ENCODE data around the gene AKTIP.
A peak's percentile ranks its signal among the peaks of the same experiment; 100 is the strongest.

The AKTIP gene

DNA sequence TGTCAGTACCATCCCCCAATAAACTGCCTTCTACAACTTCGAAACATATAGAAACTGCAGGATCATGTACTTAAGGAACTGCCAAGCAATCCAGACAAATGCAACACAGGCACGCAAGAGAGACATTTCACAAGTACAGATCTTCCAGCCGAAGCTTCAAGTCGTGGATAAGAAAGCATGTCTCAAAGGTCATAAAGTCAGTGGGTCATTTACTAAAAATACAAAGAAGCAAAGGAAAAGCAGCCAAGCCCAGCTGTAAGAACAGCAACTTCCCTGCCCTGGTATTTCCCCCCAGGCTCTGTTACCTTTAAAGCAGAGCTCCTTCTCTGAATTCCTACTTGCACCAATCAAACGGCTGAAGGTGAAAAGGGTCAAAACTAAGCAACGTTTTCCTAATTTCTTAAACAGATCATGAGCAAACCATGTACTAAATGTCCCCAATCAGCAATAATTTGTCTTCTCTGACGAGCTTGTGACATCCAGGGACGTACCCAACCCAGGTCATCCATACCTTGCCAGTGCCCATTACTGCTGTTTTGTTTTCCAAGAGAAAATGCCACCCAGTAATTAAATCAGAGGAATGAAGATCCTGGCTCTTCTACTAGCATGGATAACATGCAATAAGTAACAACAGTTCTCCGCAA, 1.7 kb downstream of the AKTIP start:
- Histone ChIP-seq H3K4me1 (ENCODE audit: control insufficient read depth, insufficient read depth, low read length) (peaks cover 29% of the 10 kb centered on the region), H3K9me3 (ENCODE audit: control insufficient read depth, low read length) (no peaks in the 10 kb centered on the region), H3K4me3 (ENCODE audit: low read length) (peak overlapping the region; percentile 85), H3K9ac (ENCODE audit: low read length) (peak overlapping the region; percentile 84), H3K36me3 (ENCODE audit: control insufficient read depth, insufficient read depth, low read length, severe bottlenecking) (peaks cover 26% of the 10 kb centered on the region), H3K27me3 (replicated peaks; ENCODE audit: control insufficient read depth, insufficient read depth, low read length) (no peaks in the 10 kb centered on the region)
- peak; percentile 15 for DNase-seq (ENCODE audit: low read depth)

DNA sequence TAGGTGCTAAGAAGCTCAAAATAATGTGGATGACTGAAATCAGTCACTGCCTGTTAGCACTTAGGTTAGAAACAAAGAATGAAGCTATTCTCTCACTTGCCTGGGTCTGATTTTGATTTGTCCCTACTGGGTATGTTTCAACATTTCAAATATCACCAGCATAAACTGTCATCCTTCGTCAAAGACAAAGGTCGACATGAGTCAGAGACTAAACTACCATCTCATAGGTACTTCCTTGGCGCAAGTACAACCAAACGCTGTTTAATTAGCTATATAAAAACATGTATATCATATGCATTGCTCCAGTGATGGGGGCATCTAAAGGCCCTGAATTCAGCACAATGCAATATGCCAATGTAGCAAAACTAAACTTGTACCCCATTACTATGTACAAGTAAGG, 4.0 kb downstream of the AKTIP start:
- no peaks in the 10 kb centered on the region for H3K27me3 ChIP-seq (replicated peaks; ENCODE audit: control insufficient read depth, insufficient read depth, low read length)
- peaks cover 49% of the 10 kb centered on the region for H3K36me3 ChIP-seq (ENCODE audit: control insufficient read depth, insufficient read depth, low read length, severe bottlenecking)
- no peak overlapping the region for H3K9ac ChIP-seq (ENCODE audit: low read length)
- no peak overlapping the region for H3K4me3 ChIP-seq (ENCODE audit: low read length)
- H3K9me3 ChIP-seq (ENCODE audit: control insufficient read depth, low read length): no peaks in the 10 kb centered on the region
- no peak for DNase-seq (ENCODE audit: low read depth)
- H3K4me1 ChIP-seq (ENCODE audit: control insufficient read depth, insufficient read depth, low read length): peaks cover 19% of the 10 kb centered on the region

DNA sequence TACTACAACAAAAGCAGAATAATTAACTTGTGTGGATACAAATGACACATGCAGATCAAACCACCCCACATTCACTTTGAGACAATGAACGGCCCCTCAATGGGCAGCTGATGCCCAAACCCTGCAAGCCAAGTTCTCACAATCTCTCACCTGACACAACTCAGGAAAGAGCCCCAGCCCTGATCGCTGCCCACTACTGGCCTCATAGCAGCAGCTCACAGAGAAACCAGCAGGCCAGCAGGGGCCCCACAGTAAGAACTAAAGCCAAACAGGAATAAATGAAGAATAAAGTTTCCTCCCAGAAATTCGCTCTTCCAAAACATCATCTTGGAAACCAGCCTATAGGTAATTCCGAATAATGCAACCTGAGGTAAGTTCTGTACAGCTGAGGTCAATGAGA, 7.7 kb downstream of the AKTIP start:
- no peak for DNase-seq (ENCODE audit: low read depth)
- no peaks in the 10 kb centered on the region for H3K27me3 ChIP-seq (replicated peaks; ENCODE audit: control insufficient read depth, insufficient read depth, low read length)
- H3K4me1 ChIP-seq (ENCODE audit: control insufficient read depth, insufficient read depth, low read length): peaks cover 10% of the 10 kb centered on the region
- H3K9me3 ChIP-seq (ENCODE audit: control insufficient read depth, low read length): no peaks in the 10 kb centered on the region
- H3K9ac ChIP-seq (ENCODE audit: low read length): no peak overlapping the region
- no peak overlapping the region for H3K4me3 ChIP-seq (ENCODE audit: low read length)
- peaks cover 79% of the 10 kb centered on the region for H3K36me3 ChIP-seq (ENCODE audit: control insufficient read depth, insufficient read depth, low read length, severe bottlenecking)

DNA sequence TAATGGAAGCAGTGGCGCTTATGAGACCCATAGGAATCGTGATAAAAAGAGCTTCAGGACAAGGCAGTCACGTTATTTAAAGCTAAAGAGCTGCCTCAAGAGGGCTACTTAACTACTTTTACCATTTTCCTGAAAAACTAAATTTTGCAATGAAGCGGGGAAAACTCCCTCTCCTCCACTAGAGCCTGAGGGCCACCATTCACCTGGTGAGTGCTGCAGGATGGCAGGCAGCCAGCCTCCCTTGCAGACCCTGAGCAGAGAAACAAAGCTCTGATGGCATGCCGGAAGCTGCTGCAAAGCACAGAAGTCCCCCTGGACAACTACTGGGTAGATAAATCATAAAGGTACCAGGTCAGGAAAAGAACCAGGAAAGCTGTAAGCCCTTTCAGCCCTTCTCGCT, 8.4 kb downstream of the AKTIP start:
- no peak overlapping the region for H3K4me3 ChIP-seq (ENCODE audit: low read length)
- H3K9ac ChIP-seq (ENCODE audit: low read length): no peak overlapping the region
- H3K4me1 ChIP-seq (ENCODE audit: control insufficient read depth, insufficient read depth, low read length): peaks cover 10% of the 10 kb centered on the region
- no peak for DNase-seq (ENCODE audit: low read depth)
- H3K27me3 ChIP-seq (replicated peaks; ENCODE audit: control insufficient read depth, insufficient read depth, low read length): no peaks in the 10 kb centered on the region
- H3K36me3 ChIP-seq (ENCODE audit: control insufficient read depth, insufficient read depth, low read length, severe bottlenecking): peaks cover 86% of the 10 kb centered on the region
- no peaks in the 10 kb centered on the region for H3K9me3 ChIP-seq (ENCODE audit: control insufficient read depth, low read length)

DNA sequence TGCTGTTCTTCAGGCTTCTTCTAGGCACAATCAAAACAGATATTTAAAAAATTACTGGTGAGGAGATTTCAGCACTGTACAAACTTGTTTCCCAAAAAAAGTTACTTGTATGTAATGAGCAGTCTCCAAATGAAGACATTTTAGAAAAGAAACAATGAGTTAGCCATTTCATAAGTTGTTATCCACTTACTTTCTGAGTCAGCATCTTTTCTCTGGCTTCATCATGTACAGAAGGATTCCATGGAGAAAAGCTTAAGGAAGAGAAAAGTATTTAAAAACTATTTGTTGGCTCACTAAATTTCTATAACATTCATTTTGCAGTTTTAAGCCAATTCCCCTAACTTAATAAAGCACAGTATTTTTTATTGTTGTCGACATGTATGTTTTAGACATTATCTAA, 10.5 kb downstream of the AKTIP start:
- no peak overlapping the region for H3K9ac ChIP-seq (ENCODE audit: low read length)
- peaks cover 85% of the 10 kb centered on the region for H3K36me3 ChIP-seq (ENCODE audit: control insufficient read depth, insufficient read depth, low read length, severe bottlenecking)
- DNase-seq (ENCODE audit: low read depth): no peak
- H3K4me1 ChIP-seq (ENCODE audit: control insufficient read depth, insufficient read depth, low read length): peaks cover 10% of the 10 kb centered on the region
- H3K4me3 ChIP-seq (ENCODE audit: low read length): no peak overlapping the region
- H3K9me3 ChIP-seq (ENCODE audit: control insufficient read depth, low read length): no peaks in the 10 kb centered on the region
- H3K27me3 ChIP-seq (replicated peaks; ENCODE audit: control insufficient read depth, insufficient read depth, low read length): no peaks in the 10 kb centered on the region

DNA sequence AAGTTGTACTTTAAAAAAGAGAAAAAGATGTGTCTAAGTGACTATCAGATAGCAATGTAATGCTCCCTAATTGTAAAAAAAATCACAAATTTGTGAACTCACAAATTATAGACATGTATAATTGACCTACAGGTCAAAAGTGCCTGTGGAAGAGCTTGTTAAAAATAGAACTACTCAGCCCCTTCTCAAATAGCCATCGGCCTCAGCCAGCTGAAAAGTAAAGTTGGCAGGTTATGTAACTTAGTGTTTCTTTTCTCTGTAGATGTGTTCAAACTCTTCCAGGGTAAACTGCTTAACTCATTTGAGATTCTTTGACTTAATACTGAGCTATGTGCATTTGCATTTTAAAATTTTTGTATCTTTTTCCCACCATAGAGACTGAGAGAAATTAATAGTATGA, 13.3 kb downstream of the AKTIP start:
- no peak overlapping the region for H3K9ac ChIP-seq (ENCODE audit: low read length)
- no peak for DNase-seq (ENCODE audit: low read depth)
- no peak overlapping the region for H3K4me3 ChIP-seq (ENCODE audit: low read length)
- H3K27me3 ChIP-seq (replicated peaks; ENCODE audit: control insufficient read depth, insufficient read depth, low read length): no peaks in the 10 kb centered on the region
- peaks cover 81% of the 10 kb centered on the region for H3K36me3 ChIP-seq (ENCODE audit: control insufficient read depth, insufficient read depth, low read length, severe bottlenecking)
- peaks cover 10% of the 10 kb centered on the region for H3K4me1 ChIP-seq (ENCODE audit: control insufficient read depth, insufficient read depth, low read length)
- H3K9me3 ChIP-seq (ENCODE audit: control insufficient read depth, low read length): no peaks in the 10 kb centered on the region

DNA sequence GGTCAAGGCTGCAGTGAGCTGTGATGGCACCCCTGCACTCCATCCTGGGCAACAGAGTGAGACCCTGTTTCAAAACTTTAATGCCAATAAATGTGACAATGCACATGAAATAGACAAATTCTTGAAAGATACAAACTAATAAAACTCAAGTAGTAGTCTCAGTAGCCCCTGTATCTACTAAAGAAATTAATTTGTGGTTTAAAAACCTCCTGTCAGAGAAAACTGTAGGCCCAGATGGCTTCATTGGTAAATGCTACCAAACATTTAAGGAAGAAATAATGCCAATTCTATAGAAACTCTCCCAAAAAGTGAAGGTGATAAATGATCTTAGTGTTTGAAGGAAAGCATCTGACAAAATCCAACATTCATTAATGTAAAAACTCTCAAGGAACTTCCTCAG, 16.8 kb downstream of the AKTIP start:
- peaks cover 13% of the 10 kb centered on the region for H3K4me1 ChIP-seq (ENCODE audit: control insufficient read depth, insufficient read depth, low read length)
- peaks cover 84% of the 10 kb centered on the region for H3K36me3 ChIP-seq (ENCODE audit: control insufficient read depth, insufficient read depth, low read length, severe bottlenecking)
- no peak overlapping the region for H3K4me3 ChIP-seq (ENCODE audit: low read length)
- no peaks in the 10 kb centered on the region for H3K9me3 ChIP-seq (ENCODE audit: control insufficient read depth, low read length)
- no peak overlapping the region for H3K9ac ChIP-seq (ENCODE audit: low read length)
- no peak for DNase-seq (ENCODE audit: low read depth)
- H3K27me3 ChIP-seq (replicated peaks; ENCODE audit: control insufficient read depth, insufficient read depth, low read length): no peaks in the 10 kb centered on the region

DNA sequence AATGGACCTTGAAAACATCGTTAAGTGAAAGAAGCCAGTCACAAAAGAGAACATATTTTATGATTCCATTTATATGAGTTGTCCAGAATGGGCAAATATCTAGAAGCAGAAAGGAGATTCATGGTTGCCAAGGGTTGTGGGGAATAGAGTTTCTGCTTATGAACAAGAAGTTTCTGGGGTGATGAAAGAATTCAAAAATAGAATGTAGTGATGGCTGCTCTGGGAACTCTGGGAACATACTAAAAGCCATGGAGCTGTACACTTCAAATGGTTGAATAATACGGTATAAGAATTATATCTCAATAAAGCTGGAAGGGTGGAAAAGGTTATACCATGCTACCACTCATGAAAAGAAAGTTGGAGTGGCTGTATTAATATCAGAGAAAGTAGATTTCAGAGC, 18.5 kb downstream of the AKTIP start:
- Histone ChIP-seq H3K27me3 (replicated peaks; ENCODE audit: control insufficient read depth, insufficient read depth, low read length) (no peaks in the 10 kb centered on the region), H3K9me3 (ENCODE audit: control insufficient read depth, low read length) (no peaks in the 10 kb centered on the region), H3K4me3 (ENCODE audit: low read length) (no peak overlapping the region), H3K9ac (ENCODE audit: low read length) (no peak overlapping the region), H3K4me1 (ENCODE audit: control insufficient read depth, insufficient read depth, low read length) (peaks cover 15% of the 10 kb centered on the region), H3K36me3 (ENCODE audit: control insufficient read depth, insufficient read depth, low read length, severe bottlenecking) (peaks cover 84% of the 10 kb centered on the region)
- DNase-seq (ENCODE audit: low read depth): no peak

DNA sequence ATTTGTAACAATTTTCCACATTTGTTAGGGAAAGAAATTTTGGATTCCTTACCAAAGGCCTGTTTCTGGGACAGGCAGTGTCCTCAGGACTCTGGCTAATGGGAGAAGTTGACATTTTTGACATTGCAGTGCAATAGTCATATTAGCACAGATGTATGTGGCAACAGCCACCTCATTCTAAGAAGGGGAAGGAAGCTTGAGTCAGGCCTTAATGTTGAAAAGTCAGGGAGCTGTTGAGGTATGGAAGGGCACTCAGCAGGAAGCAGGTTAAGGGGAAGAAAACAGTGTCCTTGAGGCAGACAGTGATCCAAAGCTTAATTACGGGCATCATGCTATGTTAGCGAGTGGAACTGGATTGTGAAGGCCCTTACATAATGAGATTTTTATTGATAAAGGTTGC, 20.9 kb downstream of the AKTIP start:
- H3K4me3 ChIP-seq (ENCODE audit: low read length): no peak overlapping the region
- peak overlapping the region; percentile 58 for H3K9ac ChIP-seq (ENCODE audit: low read length)
- H3K9me3 ChIP-seq (ENCODE audit: control insufficient read depth, low read length): no peaks in the 10 kb centered on the region
- peaks cover 89% of the 10 kb centered on the region for H3K36me3 ChIP-seq (ENCODE audit: control insufficient read depth, insufficient read depth, low read length, severe bottlenecking)
- H3K27me3 ChIP-seq (replicated peaks; ENCODE audit: control insufficient read depth, insufficient read depth, low read length): no peaks in the 10 kb centered on the region
- peaks cover 15% of the 10 kb centered on the region for H3K4me1 ChIP-seq (ENCODE audit: control insufficient read depth, insufficient read depth, low read length)
- DNase-seq (ENCODE audit: low read depth): no peak

DNA sequence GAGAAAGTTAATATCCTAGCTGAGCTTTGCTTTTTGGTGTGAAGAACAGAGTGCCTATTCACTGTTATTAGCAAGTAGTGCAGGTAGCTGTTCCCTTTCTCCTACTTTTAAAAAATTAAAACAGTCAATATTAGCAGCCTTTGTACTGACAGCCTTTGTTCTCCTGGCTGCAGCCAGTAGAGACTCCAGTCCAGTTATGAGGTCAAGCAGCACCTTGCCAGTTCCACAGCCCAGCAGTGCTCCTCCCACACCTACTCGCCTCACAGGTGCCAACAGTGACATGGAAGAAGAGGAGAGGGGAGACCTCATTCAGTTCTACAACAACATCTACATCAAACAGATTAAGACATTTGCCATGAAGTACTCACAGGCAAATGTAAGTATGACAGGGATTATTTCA, 22.6 kb downstream of the AKTIP start:
- Histone ChIP-seq H3K4me3 (ENCODE audit: low read length) (no peak overlapping the region), H3K9ac (ENCODE audit: low read length) (no peak overlapping the region), H3K4me1 (ENCODE audit: control insufficient read depth, insufficient read depth, low read length) (peaks cover 15% of the 10 kb centered on the region), H3K27me3 (replicated peaks; ENCODE audit: control insufficient read depth, insufficient read depth, low read length) (no peaks in the 10 kb centered on the region), H3K9me3 (ENCODE audit: control insufficient read depth, low read length) (no peaks in the 10 kb centered on the region), H3K36me3 (ENCODE audit: control insufficient read depth, insufficient read depth, low read length, severe bottlenecking) (peaks cover 75% of the 10 kb centered on the region)
- no peak for DNase-seq (ENCODE audit: low read depth)

DNA sequence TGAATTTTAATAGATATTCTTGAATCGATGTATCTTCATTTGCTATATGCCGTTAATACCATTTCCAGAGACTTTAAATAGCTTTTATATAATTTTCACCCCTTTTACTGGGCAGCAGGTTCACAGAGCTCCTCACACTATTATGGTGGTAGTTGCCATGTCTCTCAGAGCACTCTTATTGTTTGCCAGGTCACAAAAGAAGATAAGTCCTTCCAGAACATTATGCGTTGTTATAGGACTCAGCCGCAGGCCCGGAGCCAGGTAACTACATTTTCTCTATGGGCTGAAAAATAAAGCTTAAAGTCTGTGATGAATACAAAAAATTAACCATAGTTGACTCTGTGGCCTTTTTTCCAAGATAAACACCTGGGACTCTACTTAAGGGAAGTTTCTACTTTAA, 24.0 kb downstream of the AKTIP start:
- no peak overlapping the region for H3K9ac ChIP-seq (ENCODE audit: low read length)
- peaks cover 15% of the 10 kb centered on the region for H3K4me1 ChIP-seq (ENCODE audit: control insufficient read depth, insufficient read depth, low read length)
- no peaks in the 10 kb centered on the region for H3K9me3 ChIP-seq (ENCODE audit: control insufficient read depth, low read length)
- H3K27me3 ChIP-seq (replicated peaks; ENCODE audit: control insufficient read depth, insufficient read depth, low read length): no peaks in the 10 kb centered on the region
- H3K4me3 ChIP-seq (ENCODE audit: low read length): no peak overlapping the region
- H3K36me3 ChIP-seq (ENCODE audit: control insufficient read depth, insufficient read depth, low read length, severe bottlenecking): peaks cover 73% of the 10 kb centered on the region
- no peak for DNase-seq (ENCODE audit: low read depth)

DNA sequence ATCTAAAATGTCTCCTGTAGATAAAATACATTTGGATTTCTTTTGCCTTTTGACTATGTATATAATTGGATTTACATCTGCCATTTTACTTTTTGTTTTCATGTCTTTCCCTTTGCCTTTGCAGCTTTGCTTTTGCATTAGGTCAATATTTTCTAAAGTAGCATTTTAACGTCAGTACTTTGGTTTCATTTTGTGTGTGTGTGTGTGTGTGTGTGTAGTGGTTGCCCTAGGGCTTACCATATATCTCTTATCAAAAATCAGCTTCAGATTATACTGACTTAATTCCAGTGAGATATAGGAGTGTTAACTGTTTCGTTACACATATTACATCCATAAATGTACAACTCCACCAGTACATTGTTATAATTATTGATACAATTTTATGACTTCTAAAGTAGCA, 26.1 kb downstream of the AKTIP start:
- Histone ChIP-seq H3K9ac (ENCODE audit: low read length) (no peak overlapping the region), H3K4me1 (ENCODE audit: control insufficient read depth, insufficient read depth, low read length) (peaks cover 9% of the 10 kb centered on the region), H3K36me3 (ENCODE audit: control insufficient read depth, insufficient read depth, low read length, severe bottlenecking) (peaks cover 74% of the 10 kb centered on the region), H3K27me3 (replicated peaks; ENCODE audit: control insufficient read depth, insufficient read depth, low read length) (no peaks in the 10 kb centered on the region), H3K4me3 (ENCODE audit: low read length) (no peak overlapping the region), H3K9me3 (ENCODE audit: control insufficient read depth, low read length) (no peaks in the 10 kb centered on the region)
- DNase-seq (ENCODE audit: low read depth): no peak
